Measurements from ENCODE around the gene FIP1L1.

DNA sequence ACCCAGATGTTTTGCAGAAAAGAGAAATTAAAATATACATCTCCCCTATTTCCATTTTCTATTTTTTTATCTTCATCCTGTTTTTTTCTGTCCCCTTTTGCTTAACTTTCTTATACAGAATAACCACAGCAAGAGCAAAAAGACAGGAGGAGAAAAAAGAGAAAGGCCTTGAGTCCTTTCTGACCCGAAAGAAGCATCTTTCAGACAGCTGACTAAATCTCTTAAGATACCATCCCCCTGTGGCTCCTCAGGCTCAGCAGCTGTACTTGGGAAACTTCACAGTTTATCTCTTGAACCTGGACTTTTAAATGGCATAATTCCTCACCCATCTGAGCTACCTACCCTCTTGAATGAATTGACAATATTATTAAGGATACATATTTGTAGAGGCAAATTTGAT is 100.2 kb downstream of the FIP1L1 start:
- TF ChIP-seq GATA2 (IDR thresholded peaks at IDR 0.05; ENCODE audit: low read depth, low read length): no peak
- no peak for TF ChIP-seq GATA3 (IDR thresholded peaks at IDR 0.05; ENCODE audit: low read depth, low read length)

Measured in SH-SY5Y (cell line).